Adipose tissue (tissue), 3 donors: ENCODE data around the gene SLC8B1. TPM values are rescaled to one million over a fixed set of nuclear protein-coding genes. Genes with fewer than 3 reads are reported as not detected.
A peak's percentile ranks its signal among the peaks of the same experiment; 100 is the strongest.

Experiments
- H3K27ac ChIP-seq: one replicate; pipeline ENCODE4 v1.5.1; 2013; ENCODE audit warnings: low read depth, low read length
- WGBS, 3 donors: extraction: QIAGEN DNeasy Blood & Tissue Kit; methylation state at CpG; one replicate each; pipeline ENCODE4 v1.1.7; 2013; 5-methylcytosine and 5-hydroxymethylcytosine counted together
- polyA plus RNA-seq, 3 donors: library from polyadenylated mRNA; stranded (reverse); fragments of 200-250 nt; gene quantifications; one replicate each; pipeline ENCODE4 v1.2.3, GENCODE V29; 2013
- donor health status: healthy with polysubstance abuse.
- donor health status: Bipolar disorder and iron deficiency.
- donor health status: healthy.

The SLC8B1 gene
- polyA plus RNA-seq = 10 to 100 TPM; 17.0 to 20.2 (median 17.5) TPM

DNA sequence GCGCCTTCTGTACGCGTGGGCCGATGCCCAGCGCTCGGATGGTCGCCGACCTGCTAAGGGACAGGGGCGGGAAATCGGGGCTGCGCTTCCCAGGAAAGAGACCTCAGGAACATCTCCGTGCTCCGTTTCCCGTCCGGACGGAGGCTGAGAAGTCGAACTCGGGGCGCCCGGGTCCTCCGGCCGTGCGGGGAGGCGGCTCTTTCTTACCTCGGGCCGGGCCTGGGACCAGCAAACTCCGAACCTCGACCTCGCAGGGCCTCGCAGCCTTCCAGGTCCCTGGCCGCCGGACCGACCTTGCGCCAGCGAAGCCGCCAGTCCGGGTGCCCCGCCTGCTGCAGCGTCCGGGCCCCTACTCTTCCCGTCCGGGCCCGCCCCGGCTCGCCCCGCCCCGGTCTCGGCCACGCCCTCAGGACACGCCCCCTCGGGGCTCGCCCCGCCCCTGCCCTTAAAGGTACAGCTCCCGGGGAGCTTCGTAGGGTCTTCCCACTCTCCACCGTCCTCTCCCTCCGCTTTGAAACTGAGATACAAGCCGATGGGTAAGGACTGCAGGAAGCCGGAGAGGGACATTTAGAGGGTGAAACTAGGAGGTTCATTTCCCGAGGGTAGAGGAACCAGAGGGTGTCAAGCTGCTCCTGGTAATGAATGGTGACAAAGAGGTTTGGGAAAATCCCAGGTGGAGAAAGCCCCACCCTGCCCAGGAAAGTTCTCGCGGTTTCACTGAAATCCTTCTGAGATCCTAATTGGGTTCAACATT, at the start of gene SLC8B1:
Gene SLC8B1, minus strand, starts transcription at position 324 of the 754 bp plus-strand sequence. CDS start 2,231 bp downstream, outside the sequence.
- peak within 1 kb of the TSS; percentile 13 for H3K27ac ChIP-seq
- WGBS, 3 donors = 0 to 1% (median 0%) methylated on average over 61 to 62 of the region's 62 CpGs

DNA sequence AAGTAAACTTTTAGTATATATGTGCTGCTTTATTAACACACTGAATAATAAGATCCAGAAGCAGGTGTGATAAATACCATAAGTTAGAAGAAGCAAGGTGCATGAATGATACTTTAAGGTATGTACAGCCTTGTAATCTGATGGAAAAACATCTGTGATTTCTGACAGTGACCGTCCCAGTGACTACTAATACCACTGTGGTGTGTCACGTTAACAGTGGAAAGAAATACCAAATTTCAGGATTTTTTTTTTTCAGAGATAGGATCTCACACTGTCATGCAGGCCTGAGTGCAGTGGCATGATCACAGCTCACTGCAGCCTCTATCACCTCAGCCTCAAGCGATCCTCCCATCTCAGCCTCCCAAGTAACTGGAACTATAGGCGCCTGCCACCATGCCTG, 47.3 kb upstream of the SLC8B1 start:
- H3K27ac ChIP-seq = no peak overlapping the region
- 95 to 99% (median 96%) methylated on average over 4 of the region's 4 CpGs for WGBS, 3 donors

DNA sequence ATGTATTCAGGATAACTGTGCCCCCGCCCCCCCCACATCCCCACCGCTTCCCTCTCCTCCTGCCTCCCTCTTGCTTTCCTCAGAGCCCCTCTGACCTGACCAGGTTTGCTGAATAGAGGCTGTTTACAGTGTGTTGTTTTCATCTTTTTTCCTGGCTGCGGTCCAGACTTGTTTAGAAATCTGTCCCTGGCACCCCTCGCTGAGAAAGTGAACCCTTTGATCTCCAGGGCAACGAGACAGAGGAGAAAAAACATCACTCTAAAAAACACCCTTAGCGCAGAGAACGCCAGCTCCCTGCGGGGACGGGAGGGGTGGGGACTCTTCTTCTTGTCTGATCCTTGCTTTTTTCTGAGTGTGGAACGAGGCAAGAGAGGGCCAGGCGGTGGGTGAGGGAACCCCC, 46.3 kb upstream of the SLC8B1 start:
- no peak overlapping the region for H3K27ac ChIP-seq
- WGBS, 3 donors = 77 to 81% (median 79%) methylated on average over 10 to 11 of the region's 11 CpGs

DNA sequence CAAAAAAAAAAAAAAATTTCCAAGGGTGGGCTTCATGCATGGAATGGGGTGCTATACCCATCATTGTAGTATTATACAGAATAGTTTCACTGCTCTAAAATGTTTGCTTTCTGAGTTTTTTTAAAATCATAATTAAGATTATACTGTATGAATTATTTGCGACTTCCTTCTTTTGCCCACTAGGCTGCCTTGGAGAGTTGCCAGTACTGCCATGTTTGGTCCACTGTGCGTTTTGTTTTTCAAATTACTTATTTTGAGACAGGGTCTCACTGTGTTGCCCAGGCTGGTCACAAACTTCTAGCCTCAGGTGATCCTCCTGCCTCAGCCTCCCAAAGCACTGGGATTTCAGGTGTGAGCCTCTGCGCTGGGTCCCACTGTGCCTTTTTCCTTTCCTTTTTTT, 43.4 kb upstream of the SLC8B1 start:
- H3K27ac ChIP-seq = no peak overlapping the region
- 81 to 87% (median 83%) methylated on average over 3 of the region's 3 CpGs for WGBS, 3 donors

DNA sequence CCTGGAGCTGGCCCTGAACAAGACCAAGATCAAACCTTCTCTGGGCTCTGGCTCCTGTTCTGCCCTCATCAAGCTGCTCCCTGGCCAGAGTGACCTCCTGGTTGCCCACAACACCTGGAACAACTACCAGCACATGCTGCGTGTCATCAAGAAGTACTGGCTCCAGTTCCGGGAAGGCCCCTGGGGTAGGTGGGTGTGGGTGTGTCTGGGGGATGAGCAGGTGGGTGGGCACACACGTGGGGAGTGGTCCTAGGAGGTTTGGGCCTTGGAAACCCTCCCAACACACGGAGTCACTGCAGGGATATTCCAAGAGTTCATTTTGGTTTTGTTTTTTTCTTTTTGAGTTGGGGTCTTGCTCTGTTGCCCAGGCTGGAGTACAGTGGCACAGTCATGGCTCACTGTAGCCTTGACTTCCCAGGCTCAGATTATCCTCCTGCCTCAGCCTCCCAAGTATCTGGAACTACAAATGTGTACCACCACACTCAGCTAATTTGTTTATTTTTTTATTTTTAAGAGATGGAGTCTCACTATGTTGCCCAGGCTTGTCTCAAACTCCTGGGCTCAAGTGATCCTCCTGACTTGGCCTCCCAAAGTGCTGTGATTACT, 40.0 kb upstream of the SLC8B1 start:
- no peak overlapping the region for H3K27ac ChIP-seq
- 91 to 94% (median 91%) methylated on average over 4 of the region's 4 CpGs for WGBS, 3 donors

DNA sequence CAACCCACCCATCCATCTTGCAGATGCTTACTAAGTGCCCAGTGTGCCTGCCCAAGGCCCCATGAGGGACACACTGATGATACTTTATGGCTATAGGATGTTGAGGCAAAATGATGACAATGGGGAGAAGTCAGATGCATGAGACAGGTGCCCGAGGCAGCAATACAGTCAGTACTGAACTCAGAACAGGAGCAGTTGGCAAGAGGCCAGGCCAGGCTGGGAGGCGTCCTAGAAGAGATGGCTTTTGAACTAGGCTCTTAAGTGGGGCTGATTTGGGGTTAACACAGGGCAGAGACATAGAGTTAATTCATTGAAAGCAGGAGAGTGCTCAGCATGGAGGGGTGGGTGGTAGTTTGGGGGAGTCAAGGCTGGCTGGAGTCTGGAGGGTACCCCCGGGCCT, 39.1 kb upstream of the SLC8B1 start:
- H3K27ac ChIP-seq = no peak overlapping the region
- WGBS, 3 donors = 86 to 92% (median 89%) methylated on average over 3 of the region's 3 CpGs

DNA sequence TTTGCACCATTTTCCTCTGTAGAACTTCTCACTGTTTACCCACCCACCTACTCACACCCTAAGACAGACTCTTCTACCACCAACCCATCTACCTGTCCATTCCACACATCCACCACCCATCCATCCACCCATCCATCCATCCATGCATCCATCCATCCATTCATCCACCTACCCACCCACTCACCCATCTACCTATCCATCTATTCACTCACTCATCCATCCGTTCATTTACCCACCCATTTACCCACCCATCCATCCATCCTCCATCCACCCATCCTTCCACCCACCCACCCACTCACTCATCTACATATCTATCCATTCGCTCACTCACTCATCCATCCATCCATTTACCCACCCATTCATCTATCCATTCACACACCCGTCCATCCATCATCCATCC, 38.5 kb upstream of the SLC8B1 start:
- WGBS, 3 donors = 93 to 97% (median 94%) methylated on average over 3 of the region's 3 CpGs
- H3K27ac ChIP-seq = no peak overlapping the region

DNA sequence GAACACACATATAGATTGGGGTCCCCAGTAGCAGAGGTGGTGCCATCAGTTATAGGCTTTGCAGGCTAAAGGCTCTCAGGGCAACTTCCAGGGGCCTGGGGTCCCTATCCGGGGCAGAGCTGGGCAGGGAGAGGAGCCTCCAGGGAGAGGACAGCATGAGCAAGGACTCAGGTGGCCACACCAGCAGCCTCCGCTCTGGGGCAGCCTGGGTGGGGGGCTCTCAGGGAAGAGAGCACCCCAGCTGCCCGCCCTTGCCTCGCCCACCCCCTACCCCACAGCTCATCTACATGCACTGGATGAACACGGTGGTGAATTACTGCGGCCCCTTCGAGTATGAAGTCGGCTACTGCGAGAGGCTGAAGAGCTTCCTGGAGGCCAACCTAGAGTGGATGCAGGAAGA, 37.5 kb upstream of the SLC8B1 start:
- H3K27ac ChIP-seq = no peak overlapping the region
- 95 to 96% (median 96%) methylated on average over 9 of the region's 9 CpGs for WGBS, 3 donors

DNA sequence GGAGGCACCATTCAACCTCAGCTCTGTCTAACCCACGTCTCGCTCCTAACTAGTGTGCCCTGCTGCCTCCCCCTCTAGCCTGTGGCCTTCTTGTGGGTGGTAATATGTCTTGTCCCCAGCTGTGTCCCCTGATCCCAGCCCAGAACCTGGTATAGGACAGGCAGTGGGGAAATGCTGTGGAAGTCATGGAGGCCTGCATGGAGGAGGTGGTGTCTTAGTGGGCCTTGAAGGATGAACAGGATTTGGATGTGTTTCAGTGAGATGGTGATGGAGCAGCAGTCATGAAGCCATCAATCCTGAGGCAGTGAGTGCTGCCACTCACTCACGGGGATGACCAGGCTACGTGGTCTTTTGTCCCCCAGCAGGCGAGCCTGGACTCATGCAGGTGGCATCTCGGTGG, 36.9 kb upstream of the SLC8B1 start:
- WGBS, 3 donors = 95 to 98% (median 97%) methylated on average over 6 of the region's 6 CpGs

DNA sequence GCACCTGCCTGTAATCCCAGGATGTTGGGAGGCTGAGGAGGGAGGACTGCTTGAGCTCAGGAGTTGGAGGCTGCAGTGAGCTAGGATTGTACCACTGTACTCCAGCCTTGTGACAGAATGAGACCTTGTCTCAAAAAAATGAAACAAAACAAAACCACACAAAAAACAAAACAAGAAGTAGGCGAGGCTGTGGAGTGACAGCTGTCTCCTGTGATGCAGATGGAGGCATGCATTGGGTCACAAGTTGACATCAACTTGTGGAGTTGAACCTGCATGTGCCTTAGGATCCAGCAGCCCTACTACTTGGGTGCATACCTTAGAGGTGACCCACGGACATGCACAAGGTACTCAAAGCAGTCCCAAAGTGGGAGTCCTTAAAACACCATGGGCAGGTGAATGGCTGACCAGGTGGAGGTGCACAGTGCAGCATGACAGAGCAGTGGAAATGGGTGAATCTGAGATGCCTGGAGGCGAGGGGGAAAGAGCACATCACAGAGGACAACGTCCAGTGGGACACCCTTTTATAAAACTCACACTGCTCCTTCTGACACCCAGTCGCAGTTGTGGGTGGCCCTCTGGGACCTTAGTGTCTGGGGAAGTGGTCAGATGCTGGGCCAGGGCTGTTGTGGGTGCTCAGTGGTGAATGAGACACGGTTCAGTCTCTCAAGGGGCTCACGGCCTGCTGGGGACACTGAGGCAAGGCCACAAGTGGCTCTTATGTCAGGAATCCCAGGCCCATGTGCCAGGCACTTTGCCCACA, 36.2 kb upstream of the SLC8B1 start:
- H3K27ac ChIP-seq = no peak overlapping the region
- 83 to 87% (median 85%) methylated on average over 7 of the region's 7 CpGs for WGBS, 3 donors

More for the DNA sequence above, 36.9 kb upstream of the SLC8B1 start:
- no peak overlapping the region for H3K27ac ChIP-seq

DNA sequence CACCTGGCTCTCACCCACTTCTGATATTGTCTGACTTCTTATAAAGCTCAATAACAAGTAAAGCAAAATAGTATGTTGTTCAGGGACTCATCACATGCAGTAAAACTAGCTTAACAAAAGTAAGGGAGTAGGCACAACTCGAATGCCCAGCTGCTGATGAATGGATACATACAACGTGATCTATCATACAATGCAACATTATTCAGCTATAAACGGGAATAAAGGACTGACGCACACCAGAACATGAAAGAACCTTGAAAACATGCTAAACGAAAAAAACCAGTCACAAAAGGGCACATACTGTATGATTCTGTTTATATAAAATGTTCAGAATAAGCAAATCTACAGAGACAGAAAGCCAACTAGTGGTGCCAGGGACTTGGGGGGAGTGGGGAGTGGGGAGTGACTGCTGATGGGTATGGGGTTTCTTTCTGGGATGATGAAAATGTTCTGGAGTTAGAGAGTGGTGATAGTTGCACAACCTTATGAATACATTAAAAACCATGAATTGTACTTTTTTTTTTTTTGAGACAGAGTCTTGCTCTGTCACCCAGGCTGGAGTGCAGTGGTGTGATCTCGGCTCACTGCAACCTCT, 34.6 kb upstream of the SLC8B1 start:
- 76 to 81% (median 81%) methylated on average over 6 of the region's 6 CpGs for WGBS, 3 donors

DNA sequence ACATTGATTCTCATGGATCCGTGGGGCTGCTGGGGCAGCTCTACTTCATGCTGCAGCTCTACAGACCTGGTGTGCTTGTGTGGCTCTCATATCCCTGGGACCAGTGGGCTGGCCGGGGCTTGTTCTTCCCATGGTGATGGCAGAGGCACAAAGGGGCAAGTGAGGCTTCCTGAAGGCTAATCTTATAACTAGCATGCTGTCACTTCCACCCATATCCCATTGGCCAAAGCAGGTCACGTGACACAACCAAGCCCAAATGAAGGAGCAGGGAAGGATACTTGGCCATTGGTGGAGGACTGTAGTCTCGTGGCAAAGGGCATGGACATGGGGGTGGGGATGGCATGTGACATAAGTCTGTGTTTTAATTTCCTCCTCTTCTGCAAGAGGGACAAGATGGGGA, 33.4 kb upstream of the SLC8B1 start:
- WGBS, 3 donors = 71 to 89% (median 84%) methylated on average over 4 of the region's 4 CpGs
- H3K27ac ChIP-seq = no peak overlapping the region

More for the DNA sequence above, 34.6 kb upstream of the SLC8B1 start:
- no peak overlapping the region for H3K27ac ChIP-seq

DNA sequence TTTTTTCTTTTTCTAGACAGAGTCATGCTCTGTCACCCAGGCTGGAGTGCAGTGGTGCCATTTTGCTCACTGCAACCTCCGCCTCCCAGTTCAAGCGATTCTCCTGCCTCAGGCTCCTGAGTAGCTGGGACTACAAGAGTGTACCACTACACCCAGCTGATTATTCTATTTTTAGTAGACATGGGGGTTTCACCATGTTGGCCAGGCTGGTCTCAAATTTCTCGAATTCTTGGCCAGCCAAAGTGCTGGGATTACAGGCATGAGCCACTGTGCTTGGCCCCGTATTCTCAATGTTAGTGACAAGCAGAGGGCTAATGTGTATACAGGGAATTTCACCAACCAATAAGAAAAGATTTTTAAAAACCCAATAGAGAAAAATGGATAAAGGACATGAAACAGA, 31.9 kb upstream of the SLC8B1 start:
- no peak overlapping the region for H3K27ac ChIP-seq
- WGBS, 3 donors = 80 to 90% (median 86%) methylated on average over 4 of the region's 4 CpGs

DNA sequence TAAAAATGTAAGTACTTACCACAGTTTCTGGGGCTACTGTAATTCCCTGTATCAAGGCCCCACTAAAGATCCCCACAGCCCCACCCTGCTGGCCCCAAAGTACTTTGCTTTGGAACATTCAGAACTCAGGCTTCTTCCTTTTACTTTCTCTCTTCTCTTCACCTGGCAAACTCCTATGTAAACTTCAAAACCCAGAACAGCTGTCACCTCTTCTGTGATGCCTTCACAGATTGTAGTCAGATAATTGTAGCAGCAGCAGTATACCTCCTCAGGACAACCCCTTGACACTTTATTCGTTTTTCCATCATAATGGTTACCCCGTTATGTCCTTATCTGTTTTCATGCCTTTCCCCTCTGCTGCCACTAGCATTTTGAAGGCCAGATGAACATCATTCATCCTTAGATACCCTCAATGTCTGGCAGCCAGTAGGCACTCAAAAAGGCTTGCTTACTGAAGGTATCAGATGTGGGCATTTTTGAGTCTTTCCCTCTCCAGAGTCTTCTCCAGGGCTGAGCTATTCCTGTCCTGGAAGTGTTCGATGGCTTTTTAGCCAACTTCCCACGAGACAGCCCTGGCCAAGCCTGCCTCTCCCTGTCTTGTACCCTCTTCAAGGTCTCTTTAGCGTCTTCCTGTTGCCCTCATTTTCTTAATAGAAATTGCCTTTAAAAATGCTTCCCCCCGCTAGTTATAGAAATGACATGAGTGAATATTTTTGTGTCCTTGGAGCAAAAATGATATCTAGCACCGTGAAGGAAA, 30.9 kb upstream of the SLC8B1 start:
- H3K27ac ChIP-seq = no peak overlapping the region
- 80 to 91% (median 88%) methylated on average over 7 of the region's 7 CpGs for WGBS, 3 donors

DNA sequence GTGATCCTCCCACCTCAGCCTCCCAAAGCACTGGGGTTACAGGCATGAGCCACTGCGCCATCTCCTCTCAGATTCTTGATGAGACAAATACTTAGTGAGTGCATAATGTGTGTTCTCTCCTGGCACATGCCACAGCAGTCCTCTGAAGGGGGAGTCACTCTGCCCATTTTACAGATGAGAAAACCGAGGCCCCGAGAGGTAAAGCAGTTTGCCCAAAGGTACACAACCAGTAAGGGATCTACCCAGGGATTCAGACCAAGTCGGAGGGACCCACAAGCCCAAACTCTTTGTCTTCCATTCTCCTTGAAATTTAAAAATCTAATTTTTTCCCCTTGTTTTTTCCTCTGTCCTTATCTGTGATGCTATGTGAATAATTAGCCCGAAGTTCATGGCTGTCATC, 29.8 kb upstream of the SLC8B1 start:
- H3K27ac ChIP-seq = no peak overlapping the region
- 92 to 95% (median 95%) methylated on average over 5 of the region's 5 CpGs for WGBS, 3 donors

DNA sequence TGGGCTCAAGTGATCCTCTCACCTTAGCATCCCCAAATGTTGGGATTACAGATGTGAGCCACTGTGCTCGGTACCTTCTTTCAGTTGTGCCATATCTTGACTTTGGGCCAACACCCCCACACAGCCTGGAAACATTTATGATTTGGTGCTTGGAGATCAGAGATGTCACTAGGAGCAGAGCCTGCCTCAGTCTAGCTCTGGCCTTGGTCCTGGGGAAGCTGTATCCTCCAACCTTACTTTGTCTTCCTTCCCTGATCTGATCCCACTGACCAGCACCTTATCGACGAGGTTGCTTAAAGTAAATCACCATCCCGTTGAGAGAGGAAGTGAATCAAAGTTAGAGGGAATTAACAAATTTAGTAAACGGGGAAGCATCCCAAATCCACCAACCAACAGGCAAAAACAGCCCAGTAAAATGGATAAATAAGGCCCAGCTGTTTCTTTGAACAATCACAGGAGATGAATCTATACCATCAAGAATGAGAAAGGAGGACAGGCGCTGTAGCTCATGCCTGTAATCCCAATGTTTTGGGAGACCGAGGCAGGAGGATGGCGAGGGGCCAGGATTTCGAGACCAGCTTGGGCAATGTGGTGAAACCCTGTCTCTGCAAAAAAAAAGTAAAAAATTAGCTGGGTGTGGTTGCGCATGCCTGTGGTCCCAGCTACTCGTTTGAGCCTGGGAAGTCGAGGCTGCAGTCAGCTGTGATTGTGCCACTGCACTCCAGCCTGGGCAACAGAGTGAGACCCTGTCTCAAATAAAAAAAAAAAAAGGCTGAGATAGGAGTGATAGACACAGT, 26.9 kb upstream of the SLC8B1 start:
- no peak overlapping the region for H3K27ac ChIP-seq
- WGBS, 3 donors = 51 to 79% (median 57%) methylated on average over 12 of the region's 12 CpGs

DNA sequence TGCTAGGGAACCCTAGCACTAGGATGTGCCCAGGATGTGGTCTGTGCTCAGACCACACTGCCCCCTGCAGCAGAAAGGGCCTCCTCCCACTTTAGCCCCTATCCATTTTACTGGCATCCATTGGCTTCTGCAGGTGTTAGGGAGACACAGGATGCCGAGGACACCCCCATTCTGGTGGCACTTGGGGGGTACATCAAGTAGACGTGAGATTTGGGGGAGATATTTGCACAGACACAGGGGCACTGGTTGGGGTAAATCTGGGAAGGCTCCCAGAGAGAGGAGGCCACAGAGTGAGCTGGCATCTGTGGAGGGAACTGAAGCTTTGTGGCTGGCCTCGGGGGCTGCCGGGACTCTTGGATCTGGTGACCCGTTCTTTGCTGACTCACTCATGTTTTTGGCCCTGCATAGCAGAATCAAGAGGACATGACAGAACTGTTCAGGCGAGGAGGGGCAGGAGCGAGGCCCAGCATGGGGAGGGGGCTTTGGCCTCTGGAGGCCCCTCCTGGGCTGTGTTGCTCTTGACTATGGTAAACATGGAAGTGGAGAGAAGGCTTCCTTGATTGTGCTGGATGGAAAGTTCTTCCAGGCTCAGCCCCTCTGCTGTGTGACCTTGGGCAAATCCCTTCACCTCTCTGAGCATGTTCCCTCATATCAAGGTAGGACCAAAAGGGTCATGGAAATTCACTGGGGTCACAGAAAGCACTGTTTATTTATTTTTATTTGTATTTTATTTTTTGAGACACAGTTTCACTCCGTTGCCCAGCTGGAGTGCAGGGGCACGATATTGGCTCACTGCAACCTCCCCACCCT, 25.2 kb upstream of the SLC8B1 start:
- 68 to 74% (median 73%) methylated on average over 9 of the region's 9 CpGs for WGBS, 3 donors
- no peak overlapping the region for H3K27ac ChIP-seq
